Colonic mucosa (tissue), 4 donors: ENCODE measurements around the gene AFF3. TPM values are rescaled to one million over a fixed set of nuclear protein-coding genes. Genes with fewer than 3 reads are reported as not detected.
A peak's percentile ranks its signal among the peaks of the same experiment; 100 is the strongest.

Experiments
- DNase-seq: peaks from one replicate; pipeline ENCODE4 v3.0.0-alpha.2; 2020
- H3K27ac ChIP-seq: fragments of 200-600 bp; one replicate; pipeline ENCODE4 v1.8.0; 2021
- H3K27me3 ChIP-seq: fragments of 200-600 bp; one replicate; pipeline ENCODE4 v1.8.0; 2021
- H3K36me3 ChIP-seq: fragments of 200-600 bp; one replicate; pipeline ENCODE4 v1.8.0; 2021
- H3K4me1 ChIP-seq: fragments of 200-600 bp; one replicate; pipeline ENCODE4 v1.8.0; 2021; ENCODE audit warnings: mild to moderate bottlenecking
- H3K4me3 ChIP-seq: fragments of 200-600 bp; one replicate; pipeline ENCODE4 v1.8.0; 2021
- H3K9ac ChIP-seq, 2 donors: one replicate each; pipeline ENCODE4 v1.7.0; 2013; ENCODE audit warnings: control low read depth in 2 of 2, low read depth in 2 of 2, low read length in 2 of 2
- H3K9me3 ChIP-seq: fragments of 200-600 bp; one replicate; pipeline ENCODE4 v1.8.0; 2021
- CTCF ChIP-seq: fragments of 200-600 bp; IDR thresholded peaks from one replicate; pipeline ENCODE4 v1.8.0; 2022; ENCODE audit warnings: antibody characterized with exemption, mild to moderate bottlenecking
- intact Hi-C: fragments of 100-400 bp; cut with DNase I; formaldehyde crosslinking; loops from one replicate; pipeline ENCODE4 v1.14.1; 2022
- total RNA-seq, 2 donors: library from RNA; stranded (reverse); fragmentation: NEBNext Ultra II Directional in 1 of 2; extraction: Animal tissue kit (Norgen Biotek cat#: 25700) in 1 of 2; gene quantifications; one replicate each; pipeline ENCODE4 v1.2.1, GENCODE V29; 2021
- donor health status: healthy.
- donor health status: DM: no; HTN: no; CAD: no.
- donor health status: DM: no; HTN: no; CAD: no.

AFF3 gene
- total RNA-seq, 2 donors from 2014 or later, result 0.86 to 2.6 TPM

- intact Hi-C loops, result no loop called here
- Histone ChIP-seq H3K9ac (no peak overlapping the region), H3K27ac (no peak overlapping the region), H3K4me1 (no peaks in the 10 kb centered on the region), H3K27me3 (no peaks in the 10 kb centered on the region), H3K36me3 (no peaks in the 10 kb centered on the region), H3K9me3 (no peaks in the 10 kb centered on the region), H3K4me3 (no peak overlapping the region)
- TF ChIP-seq CTCF, result no peak
- DNase-seq, result no peak
Measured at GRCh38 chr2:99561804-99562203, 580.6 kb downstream of the AFF3 start.

- intact Hi-C loops, result loop anchor here (5.0 kb wide), 1 partner anchor 683 kb away; no protein-coding TSS in a partner anchor
- DNase-seq, result peak; percentile 82
Measured at GRCh38 chr2:99559075-99559662, 583.2 kb downstream of the AFF3 start.

GRCh38 chr2:99555404-99555803, 587.0 kb downstream of the AFF3 start:
- Histone ChIP-seq H3K36me3 (no peaks in the 10 kb centered on the region), H3K27me3 (no peaks in the 10 kb centered on the region), H3K4me3 (no peak overlapping the region), H3K27ac (no peak overlapping the region), H3K9ac (no peak overlapping the region), H3K9me3 (no peaks in the 10 kb centered on the region), H3K4me1 (no peaks in the 10 kb centered on the region)
- no peak for DNase-seq
- intact Hi-C loops, result loop anchor here (5.0 kb wide), 1 partner anchor 687 kb away; no protein-coding TSS in a partner anchor
- TF ChIP-seq CTCF, result no peak

More at GRCh38 chr2:99559075-99559662, 583.2 kb downstream of the AFF3 start:
- H3K4me1 ChIP-seq, result no peaks in the 10 kb centered on the region
- no peak overlapping the region for H3K27ac ChIP-seq
- H3K4me3 ChIP-seq, result no peak overlapping the region
- no peaks in the 10 kb centered on the region for H3K9me3 ChIP-seq
- H3K27me3 ChIP-seq, result no peaks in the 10 kb centered on the region
- no peaks in the 10 kb centered on the region for H3K36me3 ChIP-seq
- TF ChIP-seq CTCF, result peak; percentile 99
- H3K9ac ChIP-seq, result no peak overlapping the region

GRCh38 chr2:99554871-99555270, 587.5 kb downstream of the AFF3 start:
- no peak for DNase-seq
- no peak for TF ChIP-seq CTCF
- H3K27ac ChIP-seq, result no peak overlapping the region
- H3K36me3 ChIP-seq, result no peaks in the 10 kb centered on the region
- H3K9me3 ChIP-seq, result no peaks in the 10 kb centered on the region
- no peaks in the 10 kb centered on the region for H3K4me1 ChIP-seq
- no peaks in the 10 kb centered on the region for H3K27me3 ChIP-seq
- intact Hi-C loops, result loop anchor here (5.0 kb wide), 1 partner anchor 687 kb away; no protein-coding TSS in a partner anchor
- H3K4me3 ChIP-seq, result no peak overlapping the region
- no peak overlapping the region for H3K9ac ChIP-seq

- no peaks in the 10 kb centered on the region for H3K4me1 ChIP-seq
- no peak overlapping the region for H3K4me3 ChIP-seq
- no peak for TF ChIP-seq CTCF
- no peaks in the 10 kb centered on the region for H3K27me3 ChIP-seq
- intact Hi-C loops, result no loop called here
- no peaks in the 10 kb centered on the region for H3K9me3 ChIP-seq
- no peak overlapping the region for H3K27ac ChIP-seq
- DNase-seq, result no peak
- no peaks in the 10 kb centered on the region for H3K36me3 ChIP-seq
- H3K9ac ChIP-seq, result no peak overlapping the region
Measured at GRCh38 chr2:99554238-99554637, 588.2 kb downstream of the AFF3 start.
